Stimulated activated CD4-positive, alpha-beta T cell treated with anti-CD3 and anti-CD28 coated beads, TNF-alpha, amount 100 ng/mL, for 1 hour (primary cell): ENCODE data around the gene IL36A.

ENCODE experiments used
- DNase-seq, 3 donors: peaks; one replicate each; pipeline ENCODE4 v3.0.0-alpha.2; 2020; ENCODE audit warnings: low read depth in 3 of 3, low spot score in 1 of 3

Gene IL36A

GRCh38 chr2:113002677-113003076, 2.6 kb upstream of the IL36A start:
- no peak for DNase-seq

GRCh38 chr2:113007250-113007649, 2.0 kb downstream of the IL36A start:
- no peak for DNase-seq

GRCh38 chr2:113009622-113010021, 4.4 kb downstream of the IL36A start:
- no peak for DNase-seq

- no peak for DNase-seq
Measured at GRCh38 chr2:113010088-113010487, 4.8 kb downstream of the IL36A start.

- no peak for DNase-seq
Measured at GRCh38 chr2:113011108-113011507, 5.8 kb downstream of the IL36A start.

- DNase-seq, result no peak
Measured at GRCh38 chr2:113012436-113013335, 7.4 kb downstream of the IL36A start.

- DNase-seq, result no peak
Measured at GRCh38 chr2:113013336-113013661, 8.0 kb downstream of the IL36A start.

GRCh38 chr2:113014067-113014466, 8.8 kb downstream of the IL36A start:
- no peak for DNase-seq

- no peak for DNase-seq
Measured at GRCh38 chr2:113015042-113015441, 9.8 kb downstream of the IL36A start.

- DNase-seq, result no peak
Measured at GRCh38 chr2:113015655-113016054, 10.4 kb downstream of the IL36A start.

- no peak for DNase-seq
Measured at GRCh38 chr2:113018509-113018908, 13.2 kb downstream of the IL36A start.

GRCh38 chr2:113021312-113021711, 16.1 kb downstream of the IL36A start:
- no peak for DNase-seq

- DNase-seq, result no peak
Measured at GRCh38 chr2:113024764-113025163, 19.5 kb downstream of the IL36A start.

- DNase-seq, result no peak
Measured at GRCh38 chr2:113025737-113026136, 20.5 kb downstream of the IL36A start.

- no peak for DNase-seq
Measured at GRCh38 chr2:113027691-113028090, 22.4 kb downstream of the IL36A start.

GRCh38 chr2:113028112-113028511, 22.9 kb downstream of the IL36A start:
- no peak for DNase-seq

GRCh38 chr2:113032737-113033136, 27.5 kb downstream of the IL36A start:
- no peak for DNase-seq

GRCh38 chr2:113034016-113034415, 28.8 kb downstream of the IL36A start:
- DNase-seq, result no peak

- no peak for DNase-seq
Measured at GRCh38 chr2:113036763-113037162, 31.5 kb downstream of the IL36A start.

- no peak for DNase-seq
Measured at GRCh38 chr2:113038291-113038690, 33.0 kb downstream of the IL36A start.

GRCh38 chr2:113039158-113039557, 33.9 kb downstream of the IL36A start:
- DNase-seq, result no peak

GRCh38 chr2:113039719-113040118, 34.5 kb downstream of the IL36A start:
- DNase-seq, result no peak

- DNase-seq, result no peak
Measured at GRCh38 chr2:113041871-113042270, 36.6 kb downstream of the IL36A start.
